ENCODE results near the gene CFAP20DC.
"Not testable (repeated sequence)": the region's sequence is repeated elsewhere in the genome, so short reads cannot be mapped to it uniquely, and the experiment has no call there.

The CFAP20DC gene

DNA sequence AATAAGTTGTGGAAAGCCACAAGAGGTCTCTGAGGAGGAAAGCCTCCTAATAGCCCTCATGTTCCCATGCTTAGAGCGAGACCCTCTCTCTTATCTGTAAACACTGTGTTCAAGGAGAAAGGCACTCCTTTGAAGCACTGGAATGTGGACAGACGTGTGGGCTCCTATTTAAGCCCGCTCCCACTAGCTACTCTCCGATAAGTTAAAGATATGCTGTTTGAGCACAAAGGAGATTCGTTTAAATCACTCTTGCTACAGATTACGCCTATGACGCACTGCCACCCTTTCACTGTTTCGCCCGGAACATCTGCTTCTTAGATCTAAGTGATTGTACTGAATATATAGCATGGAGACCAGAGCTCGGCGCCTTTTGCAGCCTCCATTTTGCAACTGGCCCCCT is 325.5 kb downstream of the CFAP20DC start:
- DNase-seq = no peak

DNA sequence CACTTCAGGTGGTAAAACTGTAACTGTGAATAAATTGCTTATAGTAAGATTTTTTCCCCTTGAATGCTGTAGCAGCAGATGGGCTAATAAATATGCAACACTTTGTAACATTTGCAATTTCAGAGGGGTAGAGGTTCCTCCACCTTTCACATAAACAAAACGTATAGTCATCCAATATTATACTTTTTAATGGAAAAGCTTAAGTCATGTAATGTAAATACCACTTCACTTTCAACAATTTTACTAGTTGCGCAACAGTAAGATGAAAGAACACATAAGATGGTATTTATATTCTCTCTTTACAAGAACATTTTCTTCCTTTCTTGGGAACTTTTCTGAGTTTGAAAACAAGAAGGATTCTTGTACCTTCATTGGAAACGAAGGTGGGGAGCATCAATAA is 326.7 kb downstream of the CFAP20DC start:
- DNase-seq = no peak

DNA sequence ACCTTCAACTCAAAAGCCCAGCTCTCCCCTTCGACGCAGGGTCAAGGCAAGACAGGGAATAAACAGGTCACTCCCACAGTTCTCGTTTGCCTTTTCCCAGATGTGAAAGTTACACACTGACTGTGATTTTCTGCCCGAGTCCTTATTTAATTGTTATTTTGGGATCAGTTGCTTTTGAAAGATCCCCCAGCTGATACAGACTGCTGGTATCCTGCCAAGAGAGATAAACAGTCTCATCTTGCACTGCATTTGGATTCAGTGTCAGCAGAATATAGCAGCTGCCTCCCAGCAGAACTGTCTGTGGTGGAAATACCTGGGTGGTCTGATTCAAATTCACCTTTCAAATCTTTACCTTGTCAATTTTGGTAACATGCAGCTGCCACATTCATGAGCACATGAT is 327.3 kb downstream of the CFAP20DC start:
- no peak for DNase-seq

DNA sequence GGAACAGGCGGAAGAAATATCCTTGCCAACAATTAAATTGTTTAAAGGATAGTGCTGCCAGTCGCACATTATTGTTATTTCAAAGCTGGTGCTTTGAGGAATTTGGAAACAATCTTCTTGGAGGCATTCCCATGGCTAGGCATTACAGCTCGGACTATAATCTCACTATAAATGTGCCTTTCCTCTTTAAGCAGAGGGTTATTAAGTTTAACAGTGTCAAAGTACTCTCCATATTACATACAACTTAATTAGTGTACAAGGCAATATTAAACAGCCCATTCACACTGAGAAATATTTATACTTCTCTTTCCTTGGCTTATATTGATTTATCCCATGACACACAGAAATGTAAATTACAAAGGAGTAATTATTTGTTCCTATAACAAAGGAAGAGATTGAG is 329.3 kb downstream of the CFAP20DC start:
- no peak for DNase-seq

DNA sequence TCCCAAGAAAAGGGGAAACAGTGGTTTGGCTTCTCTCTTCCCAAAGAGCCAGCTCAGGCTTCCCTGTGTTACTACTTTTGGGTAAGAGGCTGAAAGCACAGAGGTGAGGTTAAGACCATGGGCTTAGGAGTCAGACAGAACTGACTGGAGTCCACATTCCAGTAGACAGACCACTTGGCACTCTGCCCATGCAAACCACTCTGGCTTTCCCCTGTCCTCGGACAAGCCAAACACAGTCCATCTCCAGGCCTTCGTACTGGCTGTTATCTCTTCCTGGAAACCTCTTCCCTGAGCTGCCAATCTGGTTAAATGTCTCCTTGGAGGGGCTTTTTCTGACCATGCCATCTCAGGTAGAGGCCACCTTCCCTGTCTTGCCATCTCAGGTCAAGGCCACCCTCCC is 330.1 kb downstream of the CFAP20DC start:
- DNase-seq = no peak

DNA sequence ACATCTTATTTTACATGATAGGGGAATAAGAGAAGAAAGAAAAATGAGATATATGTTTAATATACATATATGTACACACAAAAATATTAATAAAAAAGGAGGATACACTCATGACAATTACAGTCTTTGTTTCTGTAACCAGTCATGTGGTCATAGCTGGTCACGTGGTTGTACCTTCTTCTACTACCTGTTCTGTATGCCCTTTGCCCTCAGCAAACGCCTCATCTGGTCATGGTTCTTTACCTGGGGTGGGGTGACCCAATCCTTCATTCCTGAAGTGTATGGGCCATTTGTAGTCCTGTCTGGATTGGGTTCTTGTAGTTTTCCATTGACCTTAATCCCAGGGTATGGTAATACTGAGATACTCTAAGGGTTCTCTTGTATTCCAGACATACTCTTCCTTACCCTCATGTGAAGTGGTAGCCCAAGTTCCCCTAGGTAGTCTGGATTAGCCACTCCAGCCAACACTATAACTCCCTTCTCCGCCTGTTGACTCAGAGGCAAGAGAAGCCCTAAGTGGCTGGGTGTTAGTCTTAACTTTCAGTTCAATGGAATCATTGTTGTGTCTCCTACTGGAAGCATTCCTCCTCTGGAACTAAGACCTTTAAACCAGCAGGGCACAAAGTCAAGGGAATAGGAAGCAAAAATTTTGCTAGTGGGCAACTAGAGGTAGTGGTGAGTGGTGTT is 336.0 kb downstream of the CFAP20DC start:
- no peak for DNase-seq

DNA sequence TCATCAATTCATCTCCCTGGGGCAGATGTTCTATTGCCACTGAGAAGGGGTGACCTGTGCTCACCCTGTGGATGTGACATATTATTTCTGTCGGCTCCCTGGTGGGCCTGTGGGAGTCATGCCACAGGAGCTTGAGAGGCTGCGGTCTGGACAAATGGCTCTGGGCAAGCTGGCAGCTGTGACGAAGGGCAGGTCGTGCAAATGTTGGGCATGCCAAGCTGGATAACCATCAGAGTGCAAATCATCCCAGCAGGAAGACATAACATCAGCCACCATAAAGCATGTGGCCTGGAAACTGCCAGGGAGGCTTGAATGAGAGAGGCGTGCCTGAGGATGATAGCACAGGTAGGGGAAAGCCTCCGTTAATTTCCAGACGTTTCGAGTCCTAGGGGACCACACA is 338.0 kb downstream of the CFAP20DC start:
- no peak for DNase-seq

DNA sequence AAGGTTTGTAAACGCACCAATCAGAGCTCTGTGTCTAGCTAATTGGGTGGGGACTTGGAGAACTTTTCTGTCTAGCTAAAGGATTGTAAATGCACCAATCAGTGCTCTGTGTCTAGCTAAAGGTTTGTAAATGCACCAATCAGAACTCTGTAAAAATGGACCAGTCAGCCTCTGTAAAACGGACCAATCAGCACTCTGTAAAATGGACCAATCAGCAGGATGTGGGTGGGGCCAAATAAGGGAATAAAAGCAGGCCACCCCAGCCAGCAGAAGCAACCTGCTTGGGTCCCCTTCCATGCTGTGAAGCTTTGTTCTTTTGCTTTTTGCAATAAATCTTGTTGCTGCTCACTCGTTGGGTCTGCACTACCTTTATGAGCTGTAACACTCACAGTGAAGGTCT is 340.8 kb downstream of the CFAP20DC start:
- not testable (repeated sequence) for DNase-seq

DNA sequence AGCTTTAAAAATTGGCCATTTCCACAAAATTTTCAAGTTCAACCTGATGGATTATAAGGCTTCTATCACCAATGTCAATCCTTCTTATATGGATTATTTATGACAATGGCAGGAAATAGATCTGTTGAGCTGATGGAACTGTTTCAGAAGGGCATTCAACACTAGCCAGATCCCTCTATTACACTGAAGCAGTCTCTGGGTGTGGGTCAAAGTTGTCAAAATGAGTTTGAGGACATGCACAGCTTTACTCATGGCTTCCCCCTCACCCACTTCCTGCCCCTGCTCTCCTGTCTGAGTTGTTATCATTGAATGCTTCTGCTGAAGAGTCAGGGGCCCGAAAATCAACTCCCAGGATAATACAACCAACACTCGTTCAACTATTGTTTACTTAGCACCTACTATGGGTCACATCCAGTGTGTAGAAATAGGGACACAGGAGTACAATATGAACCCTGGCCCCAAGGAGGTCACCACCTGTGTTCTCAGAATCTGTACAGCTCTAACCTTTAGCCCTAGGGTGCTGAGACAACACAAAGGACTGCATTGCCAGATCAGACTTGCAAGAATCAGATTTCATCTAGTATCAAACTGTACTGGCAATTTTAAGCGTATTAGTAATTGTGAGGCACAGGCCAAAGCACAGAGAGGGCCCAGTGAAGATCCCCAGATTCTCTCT is 341.6 kb downstream of the CFAP20DC start:
- DNase-seq = no peak

DNA sequence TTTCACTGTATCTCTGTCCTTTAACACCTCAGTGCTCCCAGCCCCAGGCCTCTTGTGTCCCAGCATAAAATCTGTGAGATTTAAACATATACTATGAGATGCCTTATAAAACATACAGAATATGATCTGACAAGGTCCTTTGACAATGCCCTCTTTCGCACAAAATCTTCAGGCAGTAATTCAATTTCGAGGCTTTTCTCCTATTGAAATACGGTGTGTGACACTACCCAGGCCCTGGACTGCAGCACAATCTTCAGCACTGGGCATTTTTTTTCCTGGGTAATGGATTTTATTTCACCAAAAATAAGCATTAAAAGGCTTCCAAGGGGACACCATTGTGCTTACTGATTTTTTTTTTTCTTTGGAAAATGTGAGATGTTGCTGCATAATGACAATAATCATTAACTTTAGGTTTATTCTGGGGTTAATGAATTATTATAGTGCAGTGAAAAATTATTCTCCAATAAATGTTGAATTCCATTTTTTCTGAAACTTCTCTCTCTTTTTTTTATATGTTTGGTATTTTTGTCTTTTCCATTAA is 342.4 kb downstream of the CFAP20DC start:
- DNase-seq = no peak

DNA sequence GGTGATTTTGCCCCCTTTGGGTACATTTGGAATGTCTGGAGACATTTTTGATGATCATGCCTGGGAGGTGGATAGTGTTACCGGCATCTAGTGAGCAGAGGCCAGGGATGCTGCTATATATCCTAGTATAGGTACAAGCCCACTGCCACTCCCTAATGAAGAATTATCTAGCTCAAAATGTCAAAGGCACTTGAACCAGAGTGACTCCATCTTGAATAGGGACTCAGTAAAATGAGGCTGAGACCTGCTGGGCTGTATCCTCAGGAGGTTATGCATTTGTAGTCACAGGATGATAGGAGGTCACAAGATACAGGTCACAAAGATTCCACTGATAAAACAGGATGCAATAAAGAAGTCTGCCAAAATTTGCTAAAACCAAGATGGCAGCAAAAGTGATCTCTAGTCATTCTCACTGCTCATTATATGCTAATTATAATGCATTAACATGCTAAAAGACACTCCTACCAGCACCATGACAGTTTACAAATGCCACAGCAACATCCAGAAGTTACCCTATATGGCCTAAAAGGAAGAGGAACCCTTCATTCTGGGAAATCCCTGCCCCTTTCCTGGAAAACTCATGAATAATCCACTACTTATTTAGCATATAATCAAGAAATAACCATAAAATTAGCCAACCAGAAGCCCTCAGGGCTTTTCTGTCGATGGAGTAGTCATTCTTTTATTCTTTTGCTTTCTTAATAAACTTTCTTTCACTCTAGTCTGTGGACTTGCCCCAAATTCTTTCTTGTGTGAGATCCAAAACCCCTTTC is 343.2 kb downstream of the CFAP20DC start:
- DNase-seq = no peak

DNA sequence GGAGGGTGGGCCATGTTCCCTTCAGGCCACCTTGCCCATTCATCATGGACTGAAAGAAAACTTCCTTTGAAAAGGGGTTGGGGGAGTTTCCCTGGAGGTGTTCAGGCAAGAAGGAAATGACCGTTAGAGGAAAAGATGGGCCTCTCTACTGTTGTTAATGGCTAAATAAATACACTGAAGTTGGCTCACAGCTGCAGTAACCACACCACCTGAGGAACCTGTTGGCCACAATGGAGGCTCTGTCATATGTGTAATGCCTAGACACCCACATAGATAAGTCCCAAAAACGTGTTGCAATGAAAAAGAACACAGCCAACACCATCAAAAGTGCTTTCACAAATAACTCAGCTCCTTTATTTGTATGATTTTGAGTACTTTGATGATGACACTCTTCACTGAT is 345.1 kb downstream of the CFAP20DC start:
- DNase-seq = no peak

DNA sequence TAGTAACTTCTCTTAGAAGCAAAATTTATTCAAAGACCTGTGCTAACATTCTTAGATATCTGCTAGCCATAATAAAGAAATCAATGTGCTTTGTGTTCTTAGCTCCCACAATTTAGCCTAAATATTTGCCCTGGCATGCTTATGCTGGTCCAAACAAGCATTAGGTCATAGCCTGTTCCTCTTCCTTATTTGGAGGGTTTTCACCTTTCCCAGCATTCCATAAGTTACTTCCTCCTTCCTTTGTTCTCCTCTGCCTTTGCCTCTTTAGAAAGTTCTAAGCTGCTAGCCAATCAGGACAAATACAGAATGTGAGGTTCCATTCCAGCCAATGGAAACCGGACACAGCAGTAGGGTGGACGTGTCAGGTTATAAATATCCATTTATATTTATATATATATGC is 345.5 kb downstream of the CFAP20DC start:
- DNase-seq = not testable (repeated sequence)

DNA sequence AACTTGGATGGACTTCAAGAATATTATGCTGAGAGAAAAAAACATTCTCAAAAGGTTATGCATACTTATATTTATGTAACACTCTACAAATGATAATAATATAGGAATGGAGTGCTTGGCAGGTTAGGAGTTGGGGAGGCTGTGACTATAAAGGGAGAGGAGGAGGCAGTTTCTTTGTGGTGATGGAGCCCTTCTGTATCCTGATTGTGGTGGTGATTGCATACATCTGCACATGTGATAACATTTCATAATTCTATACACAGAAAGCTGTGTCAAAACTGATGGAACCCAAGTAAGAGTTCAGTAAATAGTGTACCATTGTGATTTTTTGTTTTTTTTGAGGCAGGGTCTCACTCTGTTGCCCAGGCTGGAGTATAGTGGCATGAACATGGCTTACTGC is 351.6 kb downstream of the CFAP20DC start:
- no peak for DNase-seq

DNA sequence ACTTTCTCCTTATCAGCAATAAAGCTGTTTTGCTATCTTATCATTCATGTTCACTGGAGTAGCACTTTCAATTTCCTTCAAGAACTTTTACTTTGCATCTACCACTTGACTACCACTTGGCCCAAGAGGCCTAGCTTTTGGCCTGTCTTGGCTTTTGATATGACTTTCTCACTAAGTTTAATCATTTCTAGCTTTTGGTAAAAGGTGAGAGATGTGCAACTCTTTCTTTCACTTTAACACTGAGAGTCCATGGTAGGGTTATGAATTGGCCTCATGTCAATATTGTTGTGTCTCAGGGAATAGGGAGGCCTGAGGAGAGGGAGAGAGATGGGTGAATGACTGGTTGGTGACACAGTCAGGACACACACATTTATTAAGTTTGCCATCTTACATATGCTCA is 352.3 kb downstream of the CFAP20DC start:
- no peak for DNase-seq

DNA sequence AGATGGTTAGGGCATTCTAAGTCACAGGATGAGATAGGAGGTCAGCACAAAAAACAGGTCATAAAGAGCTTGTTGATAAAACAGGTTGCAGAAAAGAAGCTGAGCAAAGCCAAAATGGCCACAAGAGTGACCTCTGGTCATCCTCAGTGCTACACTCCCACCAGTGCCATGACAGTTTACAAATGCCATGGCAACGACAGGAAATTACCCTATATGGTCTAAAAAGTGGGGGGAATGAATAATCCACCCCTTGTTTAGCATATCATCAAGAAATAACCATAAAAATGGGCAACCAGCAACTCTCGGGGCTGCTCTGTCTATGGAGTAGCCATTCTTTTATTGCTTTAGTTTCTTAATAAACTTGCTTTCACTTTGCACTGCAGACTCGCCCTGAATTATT is 353.0 kb downstream of the CFAP20DC start:
- not testable (repeated sequence) for DNase-seq

DNA sequence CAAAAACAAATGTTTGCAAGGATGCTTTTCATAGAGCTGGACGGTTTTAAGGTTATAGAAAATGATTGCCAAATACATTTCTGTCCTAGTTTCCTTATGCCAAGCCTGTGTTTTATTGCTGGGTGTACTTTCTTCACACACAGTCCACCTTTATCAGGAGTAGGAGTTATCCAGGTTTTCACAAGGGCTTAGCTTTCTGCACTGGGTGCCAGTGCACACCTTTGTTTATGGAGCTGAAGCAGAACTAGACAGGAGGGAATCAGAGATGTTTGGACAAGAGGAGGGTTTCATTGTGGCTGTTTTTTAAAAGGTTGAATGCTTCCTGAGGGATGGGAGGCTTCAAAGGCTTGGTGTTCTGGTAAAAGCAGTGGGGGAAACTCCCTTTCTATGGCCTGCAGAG is 353.7 kb downstream of the CFAP20DC start:
- DNase-seq = no peak

DNA sequence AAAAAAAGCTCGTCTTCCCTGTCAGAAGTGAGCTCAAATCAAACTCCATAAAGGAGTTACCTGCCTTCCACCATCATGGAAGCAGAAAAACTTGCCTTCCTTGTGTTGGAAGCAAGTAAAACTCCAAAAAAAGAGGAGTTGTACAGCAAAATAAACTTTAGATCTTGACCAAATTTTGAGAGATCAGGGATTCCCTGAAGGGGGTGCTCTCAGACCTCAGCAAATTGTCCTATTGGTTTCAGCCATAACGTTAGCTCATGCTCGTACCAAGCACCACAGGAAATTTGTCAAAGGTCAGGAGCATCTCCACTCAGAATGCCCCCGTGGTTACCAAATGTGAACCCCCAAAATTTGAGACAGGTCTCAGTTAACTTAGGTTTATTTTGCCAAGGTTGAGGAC is 354.5 kb downstream of the CFAP20DC start:
- DNase-seq = not testable (repeated sequence)

DNA sequence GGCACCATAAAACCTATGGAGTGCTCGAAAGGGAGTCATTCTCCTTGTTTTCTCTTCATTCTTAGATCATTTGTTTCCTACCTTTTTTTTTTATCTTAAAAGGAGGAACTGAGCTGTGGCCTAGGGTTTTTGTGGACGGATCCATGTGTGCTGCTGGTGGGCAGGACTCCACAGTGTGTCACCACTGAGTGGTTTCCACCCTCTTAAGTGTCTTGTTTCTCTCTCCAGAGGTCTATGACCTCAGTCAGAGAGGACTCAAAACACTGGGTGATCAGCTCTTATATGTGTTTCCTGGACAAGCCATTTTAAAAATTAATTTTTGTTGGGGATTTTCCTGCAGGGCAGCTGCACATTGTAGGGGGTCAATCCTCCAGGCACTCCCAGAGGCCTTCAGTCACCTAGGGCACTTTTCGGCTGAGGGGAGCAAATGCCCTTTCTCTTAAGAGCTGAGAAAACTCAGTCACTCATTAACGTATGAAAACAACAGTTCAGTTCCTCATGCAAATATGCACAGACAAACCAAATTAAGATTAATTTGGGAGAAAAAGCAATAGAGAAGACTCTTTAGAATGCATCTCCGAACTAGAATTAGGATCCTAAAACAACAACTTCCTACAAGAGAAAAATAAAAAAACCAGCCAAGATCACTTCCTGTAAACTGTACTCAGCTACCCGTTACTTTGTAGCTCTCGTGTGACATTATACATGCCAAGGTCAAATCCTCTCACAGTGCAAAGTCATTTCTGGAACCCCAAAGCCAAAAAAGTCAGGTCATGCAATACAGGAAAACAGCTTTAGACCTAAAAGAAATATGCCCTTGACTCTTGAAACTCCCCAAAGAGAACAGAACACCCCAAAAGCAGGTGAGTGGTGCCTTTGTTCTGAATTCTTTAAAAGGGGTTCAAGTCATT is 355.6 kb downstream of the CFAP20DC start:
- DNase-seq = no peak

DNA sequence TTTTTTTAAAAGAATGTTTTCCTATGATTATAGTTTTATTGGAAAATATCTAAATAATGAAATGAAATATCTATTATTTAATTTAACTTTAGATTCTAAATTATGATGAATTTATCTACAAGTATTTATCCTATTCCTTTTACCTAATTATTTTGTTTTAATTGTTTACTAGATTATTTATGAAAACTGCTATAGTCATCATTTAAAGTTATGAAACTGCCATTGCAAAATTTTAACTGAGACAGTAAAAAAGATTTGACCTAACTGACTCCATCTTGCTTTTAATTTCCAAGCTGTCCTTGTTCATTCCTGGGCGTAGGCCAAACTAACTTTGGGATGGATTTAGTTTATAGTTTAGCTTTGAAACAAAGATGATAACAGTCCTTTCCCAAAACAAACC is 357.3 kb downstream of the CFAP20DC start:
- no peak for DNase-seq
